ENCODE measurements around the gene DCD.
A peak's percentile ranks its signal among the peaks of the same experiment; 100 is the strongest.

DCD gene

DNA sequence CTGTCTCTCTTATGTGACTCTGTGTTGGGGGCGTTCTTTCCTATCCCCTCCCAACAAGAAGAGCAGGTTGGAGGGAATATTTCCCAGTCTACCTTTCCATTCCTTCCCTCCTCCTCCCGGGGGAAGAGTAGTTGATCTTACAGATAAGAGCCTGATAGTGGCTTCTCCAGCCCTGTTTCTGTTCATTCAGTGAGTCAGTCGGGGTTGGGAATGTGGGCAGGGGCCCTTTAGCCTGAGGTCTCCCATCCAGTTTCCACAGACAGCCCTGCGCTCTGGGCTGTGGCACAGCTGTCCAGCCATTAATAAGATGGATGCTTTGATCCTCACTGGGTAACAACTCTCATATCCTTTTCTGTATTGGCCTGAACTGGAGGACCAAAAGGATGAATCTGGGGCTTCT is 41.6 kb downstream of the DCD start:
- DNase-seq (ENCODE audit: low spot score), result no peak

DNA sequence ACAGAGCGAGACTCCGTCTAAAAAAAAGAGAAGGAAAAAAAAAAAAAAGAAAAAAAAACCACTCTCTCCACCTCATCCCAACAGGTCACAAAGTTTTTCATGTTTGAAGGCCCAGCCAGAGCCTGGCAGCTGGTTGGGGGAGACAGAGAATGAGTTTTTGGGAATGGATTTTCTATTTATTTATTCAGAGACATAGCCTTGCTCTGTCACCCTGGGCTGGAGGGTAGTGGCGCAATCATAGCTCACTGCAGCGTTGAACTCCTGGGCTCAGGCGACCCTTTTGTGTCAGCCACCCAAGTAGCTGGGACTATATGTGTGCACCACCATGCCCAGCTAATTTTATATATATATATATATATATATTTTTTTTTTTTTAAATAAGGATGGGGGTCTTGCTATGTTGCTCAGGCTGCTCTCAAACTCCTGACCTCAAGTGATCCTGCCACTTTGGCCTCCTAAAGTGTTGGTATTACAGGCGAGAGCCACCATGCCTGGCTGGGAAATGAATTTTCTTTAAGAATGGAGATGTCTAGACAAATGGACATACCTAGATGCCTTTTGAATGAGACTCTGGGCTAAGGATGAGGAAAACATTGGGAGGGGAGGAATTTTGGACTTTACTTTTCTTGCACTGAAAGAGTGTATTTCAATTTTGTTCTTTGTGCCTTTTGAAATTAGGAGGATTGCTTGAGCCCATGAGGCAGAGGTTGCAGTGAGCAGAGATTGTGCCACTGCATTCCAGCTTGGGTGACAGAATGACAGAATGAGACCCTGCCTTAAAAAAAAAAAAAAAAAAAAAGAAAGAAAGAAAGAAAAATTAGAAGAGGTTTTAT is 42.8 kb downstream of the DCD start:
- DNase-seq (ENCODE audit: low spot score), result no peak

DNA sequence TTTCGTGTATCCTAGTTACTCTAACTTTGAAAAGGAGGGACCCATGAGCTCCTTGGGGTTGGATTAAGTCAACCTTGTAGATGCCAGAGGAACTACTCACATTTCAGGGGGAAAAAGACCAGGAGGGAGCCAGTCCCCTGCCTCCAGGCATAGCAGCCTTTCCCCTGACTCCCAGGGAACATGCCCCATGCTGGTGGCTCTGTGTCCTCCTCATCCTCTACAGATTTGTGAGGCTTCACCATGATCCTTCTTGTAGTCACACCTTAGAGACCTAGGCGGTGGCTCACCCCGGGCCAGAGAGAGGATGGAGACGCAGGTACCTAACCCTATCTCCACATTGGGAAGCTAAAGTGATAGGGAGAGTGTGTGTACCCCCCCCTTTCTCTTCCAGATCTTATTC is 43.7 kb downstream of the DCD start:
- no peak for DNase-seq (ENCODE audit: low spot score)

DNA sequence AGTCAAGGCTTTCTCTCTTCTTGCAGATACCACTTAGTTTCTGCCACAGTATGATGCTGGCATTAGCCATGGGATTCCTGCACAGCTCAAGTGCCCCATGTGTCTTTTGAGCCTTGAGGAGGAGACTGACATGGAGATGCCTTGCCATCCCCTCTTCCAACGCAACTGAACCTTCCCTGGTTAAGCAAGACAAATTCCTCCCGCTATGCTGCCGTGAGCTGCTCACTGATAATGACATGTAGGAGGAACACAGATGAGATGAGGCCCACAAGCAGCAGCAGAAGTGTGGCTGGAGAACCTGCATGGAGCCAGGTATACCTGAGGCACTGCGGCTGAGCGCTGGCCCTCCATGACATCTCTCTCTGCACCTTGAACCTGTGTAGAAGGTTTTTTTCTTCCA is 44.3 kb downstream of the DCD start:
- no peak for DNase-seq (ENCODE audit: low spot score)

DNA sequence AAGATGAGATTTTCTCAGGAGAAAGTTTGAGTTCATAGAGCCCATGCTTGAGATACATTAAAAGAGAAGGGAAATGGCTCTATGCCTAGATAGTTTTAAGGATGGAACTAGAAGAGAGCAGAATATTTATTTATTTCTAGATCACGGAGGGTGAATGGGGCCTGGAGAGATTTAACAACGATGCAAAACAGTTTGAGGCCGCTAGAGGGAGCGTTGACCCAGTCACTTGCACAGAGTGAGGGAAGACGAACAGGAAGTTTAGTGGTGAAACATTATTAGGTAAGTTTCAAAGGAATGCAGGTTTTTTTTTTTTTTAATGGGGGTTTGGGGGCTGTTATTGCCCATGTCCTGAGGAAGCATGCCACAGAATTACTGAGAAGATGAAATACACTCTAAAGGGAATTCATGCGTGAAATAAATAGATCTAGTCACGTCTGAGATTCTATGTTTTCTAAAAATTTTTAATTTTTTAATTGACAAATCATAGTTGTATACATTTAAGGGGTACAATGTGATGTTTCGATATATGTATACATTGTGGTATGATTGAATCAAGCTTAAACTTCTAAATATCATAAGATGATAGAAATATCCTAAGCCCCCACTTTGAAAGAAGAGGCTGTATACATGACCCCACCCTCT is 44.9 kb downstream of the DCD start:
- peak; percentile 46 for DNase-seq (ENCODE audit: low spot score)

DNA sequence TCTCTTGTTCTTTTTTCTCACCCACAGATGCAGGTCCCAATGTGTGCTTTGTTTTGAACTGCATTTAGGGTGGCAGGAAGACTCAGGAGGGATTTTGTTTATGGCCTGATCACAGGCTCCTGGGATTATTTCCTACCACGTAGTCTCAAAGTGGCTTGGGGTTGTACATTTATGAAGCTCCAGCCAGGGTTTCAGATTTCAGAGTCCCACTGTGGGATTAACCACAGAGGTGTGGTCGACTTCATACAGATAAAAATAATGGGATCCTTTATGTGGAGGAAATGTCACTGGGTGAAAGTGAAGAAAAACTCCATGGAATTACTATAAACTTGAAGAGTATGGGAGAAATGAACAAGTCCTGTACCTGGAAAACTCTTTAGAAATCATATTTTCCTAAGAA is 45.5 kb downstream of the DCD start:
- no peak for DNase-seq (ENCODE audit: low spot score)

DNA sequence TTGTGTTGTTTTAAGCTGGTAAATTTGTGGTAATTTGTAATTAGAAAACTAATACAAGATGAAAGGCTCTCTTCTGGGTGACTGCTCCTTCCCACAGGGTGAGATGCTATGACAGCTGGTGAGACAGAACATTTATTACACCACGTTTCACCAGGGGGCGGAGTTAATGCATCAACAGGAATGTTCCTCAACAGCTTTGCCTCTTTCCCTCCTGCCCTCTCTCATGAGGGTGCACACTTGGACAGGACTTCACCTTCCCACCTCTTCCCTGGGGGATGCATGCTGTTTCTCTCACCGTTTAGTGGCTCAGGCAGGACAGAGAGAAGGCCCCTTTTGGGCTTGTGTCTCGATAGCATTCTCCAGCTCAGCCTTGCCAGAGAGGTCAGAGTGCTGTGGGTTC is 46.3 kb downstream of the DCD start:
- no peak for DNase-seq (ENCODE audit: low spot score)

DNA sequence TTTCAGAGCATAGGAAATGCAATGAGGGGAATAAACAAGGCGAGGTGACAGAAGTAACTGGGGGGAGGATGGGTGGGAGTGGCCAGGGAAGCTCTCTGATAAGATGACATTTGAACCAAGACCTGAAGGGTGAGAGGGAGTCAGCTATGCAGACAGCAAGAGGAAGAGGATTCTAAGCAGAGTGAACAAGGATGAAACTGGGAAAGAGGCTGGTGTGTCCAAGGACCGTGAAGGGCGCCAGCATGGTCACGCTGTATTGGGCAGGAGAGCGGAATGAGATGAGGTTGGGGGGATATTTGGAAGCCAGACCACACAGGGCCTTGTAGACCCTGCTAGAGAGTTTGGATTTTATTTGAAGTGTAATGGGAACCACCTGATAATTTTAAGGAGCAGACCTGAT is 49.2 kb downstream of the DCD start:
- no peak for DNase-seq (ENCODE audit: low spot score)

DNA sequence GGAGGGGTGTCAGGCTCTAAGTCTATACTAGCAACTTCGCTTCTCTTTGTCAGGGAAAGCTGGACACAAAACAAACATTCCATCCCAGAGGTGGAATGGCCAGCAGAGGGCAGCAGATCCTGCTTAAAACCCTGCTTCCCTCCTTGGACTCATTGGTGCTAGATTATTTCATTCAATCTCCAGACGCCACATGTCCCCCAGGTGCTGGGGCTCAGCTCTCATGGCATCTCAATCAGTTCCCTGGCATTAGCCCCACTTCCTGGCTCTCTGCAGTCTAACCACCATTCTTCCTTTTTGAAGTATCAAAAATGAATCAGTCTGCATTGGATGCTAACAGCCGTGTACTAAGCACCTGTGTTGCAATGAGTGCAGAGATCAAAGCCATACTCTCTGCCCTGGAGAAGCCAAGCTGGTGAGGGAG is 51.6 kb downstream of the DCD start:
- peak; percentile 45 for DNase-seq (ENCODE audit: low spot score)

DNA sequence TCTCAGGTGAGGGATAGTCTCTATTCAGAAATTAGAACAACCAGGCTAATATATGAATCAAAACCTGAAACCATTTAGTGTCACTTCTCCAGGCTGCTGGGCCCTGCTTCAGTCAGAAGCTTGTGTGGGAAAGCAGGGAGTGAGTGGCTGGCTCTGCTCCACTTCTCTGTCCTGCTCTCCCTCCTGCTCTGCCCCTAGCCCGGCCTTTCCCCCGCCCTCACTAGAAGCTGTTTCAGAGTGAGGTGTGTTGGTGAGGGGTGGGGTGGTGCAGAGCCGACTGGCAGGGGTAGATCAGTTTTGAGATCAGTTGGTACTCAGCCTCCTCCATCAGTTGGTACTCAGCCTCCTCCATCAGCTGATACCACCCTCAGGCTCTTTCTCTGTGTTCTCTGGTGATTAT is 52.7 kb downstream of the DCD start:
- no peak for DNase-seq (ENCODE audit: low spot score)
